Glutamatergic neuron (in vitro differentiated cells): Measurements from ENCODE around the gene MYBPH. TPM values are rescaled to one million over a fixed set of nuclear protein-coding genes. Genes with fewer than 3 reads are reported as not detected.

Experiments
- DNase-seq: peaks from one replicate; pipeline ENCODE4 v3.0.0; 2022
- H3K27ac Mint-ChIP-seq: one replicate; pipeline ENCODE4 v1.8.0; 2020; ENCODE audit warnings: mild to moderate bottlenecking, mixed read lengths, inconsistent platforms; ENCODE audit not compliant: unreplicated experiment
- H3K27me3 Mint-ChIP-seq: one replicate; pipeline ENCODE4 v1.8.0; 2020; ENCODE audit warnings: mild to moderate bottlenecking, moderate library complexity, mixed read lengths, inconsistent platforms; ENCODE audit not compliant: unreplicated experiment
- H3K36me3 Mint-ChIP-seq: one replicate; pipeline ENCODE4 v1.8.0; 2020; ENCODE audit warnings: mild to moderate bottlenecking, mixed read lengths, inconsistent platforms; ENCODE audit not compliant: unreplicated experiment
- H3K4me1 Mint-ChIP-seq: one replicate; pipeline ENCODE4 v1.8.0; 2020; ENCODE audit warnings: mild to moderate bottlenecking, low read depth, mixed read lengths, inconsistent platforms; ENCODE audit not compliant: unreplicated experiment
- H3K4me3 Mint-ChIP-seq: one replicate; pipeline ENCODE4 v1.8.0; 2020; ENCODE audit warnings: mild to moderate bottlenecking, mixed read lengths, inconsistent platforms; ENCODE audit not compliant: unreplicated experiment
- H3K9me3 Mint-ChIP-seq: one replicate; pipeline ENCODE4 v1.8.0; 2020; ENCODE audit warnings: mild to moderate bottlenecking, moderate library complexity, mixed read lengths, inconsistent platforms; ENCODE audit not compliant: unreplicated experiment
- total RNA-seq: library from RNA; stranded (reverse); fragmentation: NEBNext Ultra II Directional; extraction: Animal tissue kit (Norgen Biotek cat#: 25700); gene quantifications from one replicate; pipeline ENCODE4 v1.2.1, GENCODE V29; 2021; ENCODE audit not compliant: unreplicated experiment
- TF ChIP-seq, protein P1 (sequence below): fragments of 200-600 bp; sonication (generic); IDR thresholded peaks from one replicate; pipeline ENCODE4 v1.5.0; 2021; ENCODE audit not compliant: partially characterized antibody, unreplicated experiment

The MYBPH gene
- total RNA-seq, 1 donor from 2014 or later, result not detected

DNA sequence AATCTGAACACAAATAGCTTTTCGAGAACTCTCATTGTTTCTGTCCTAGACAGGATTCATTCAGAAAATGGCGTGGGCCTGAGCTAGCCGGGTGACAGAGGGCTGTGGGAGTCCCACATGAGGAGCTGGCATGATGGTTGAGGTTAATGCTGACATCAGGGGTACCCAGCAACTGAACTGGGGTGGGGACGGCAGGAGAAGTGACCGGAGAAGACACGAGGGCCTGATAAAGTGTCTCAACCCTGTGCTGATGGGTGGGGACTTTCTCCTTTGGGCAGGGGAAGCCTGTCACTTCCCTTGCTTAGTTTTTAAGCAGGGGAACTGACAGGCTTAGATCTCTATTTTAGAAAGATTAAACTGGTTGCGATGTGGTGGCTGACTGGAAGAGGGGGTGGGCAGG, 39.2 kb upstream of the MYBPH start:
- no peak for DNase-seq
- no peaks in the 10 kb centered on the region for H3K36me3 Mint-ChIP-seq
- no peak overlapping the region for H3K27ac Mint-ChIP-seq
- peaks cover 17% of the 10 kb centered on the region for H3K4me1 Mint-ChIP-seq
- H3K9me3 Mint-ChIP-seq, result peaks cover 4% of the 10 kb centered on the region
- peaks cover 5% of the 10 kb centered on the region for H3K27me3 Mint-ChIP-seq
- TF ChIP-seq, protein P1, sequence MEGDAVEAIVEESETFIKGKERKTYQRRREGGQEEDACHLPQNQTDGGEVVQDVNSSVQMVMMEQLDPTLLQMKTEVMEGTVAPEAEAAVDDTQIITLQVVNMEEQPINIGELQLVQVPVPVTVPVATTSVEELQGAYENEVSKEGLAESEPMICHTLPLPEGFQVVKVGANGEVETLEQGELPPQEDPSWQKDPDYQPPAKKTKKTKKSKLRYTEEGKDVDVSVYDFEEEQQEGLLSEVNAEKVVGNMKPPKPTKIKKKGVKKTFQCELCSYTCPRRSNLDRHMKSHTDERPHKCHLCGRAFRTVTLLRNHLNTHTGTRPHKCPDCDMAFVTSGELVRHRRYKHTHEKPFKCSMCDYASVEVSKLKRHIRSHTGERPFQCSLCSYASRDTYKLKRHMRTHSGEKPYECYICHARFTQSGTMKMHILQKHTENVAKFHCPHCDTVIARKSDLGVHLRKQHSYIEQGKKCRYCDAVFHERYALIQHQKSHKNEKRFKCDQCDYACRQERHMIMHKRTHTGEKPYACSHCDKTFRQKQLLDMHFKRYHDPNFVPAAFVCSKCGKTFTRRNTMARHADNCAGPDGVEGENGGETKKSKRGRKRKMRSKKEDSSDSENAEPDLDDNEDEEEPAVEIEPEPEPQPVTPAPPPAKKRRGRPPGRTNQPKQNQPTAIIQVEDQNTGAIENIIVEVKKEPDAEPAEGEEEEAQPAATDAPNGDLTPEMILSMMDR, result no peak
- no peak overlapping the region for H3K4me3 Mint-ChIP-seq

DNA sequence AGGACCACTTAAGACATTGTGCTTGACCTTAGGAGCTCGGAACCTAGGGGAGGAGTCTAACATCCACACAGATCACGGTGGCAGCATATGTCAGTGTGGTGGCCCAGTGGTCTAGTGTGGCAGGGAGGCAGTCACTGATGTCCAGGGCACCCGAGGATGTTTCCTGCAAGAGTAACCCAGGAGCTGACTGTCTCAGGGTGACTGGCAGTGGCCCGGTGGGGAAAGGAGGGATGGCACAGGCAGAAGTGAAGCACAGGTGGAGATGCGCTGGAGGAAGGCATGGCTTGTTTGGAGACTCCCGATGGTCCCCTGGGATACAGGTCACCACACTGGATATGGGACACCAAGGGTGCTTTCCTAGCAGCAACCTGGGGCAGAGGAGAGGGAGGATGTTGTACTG, 37.5 kb upstream of the MYBPH start:
- TF ChIP-seq, protein P1, result no peak
- Mint-ChIP-seq H3K9me3 (peaks cover 7% of the 10 kb centered on the region), H3K27ac (peak overlapping the region; percentile 4), H3K4me1 (peaks cover 20% of the 10 kb centered on the region), H3K4me3 (no peak overlapping the region), H3K27me3 (peaks cover 4% of the 10 kb centered on the region), H3K36me3 (no peaks in the 10 kb centered on the region)
- no peak for DNase-seq

DNA sequence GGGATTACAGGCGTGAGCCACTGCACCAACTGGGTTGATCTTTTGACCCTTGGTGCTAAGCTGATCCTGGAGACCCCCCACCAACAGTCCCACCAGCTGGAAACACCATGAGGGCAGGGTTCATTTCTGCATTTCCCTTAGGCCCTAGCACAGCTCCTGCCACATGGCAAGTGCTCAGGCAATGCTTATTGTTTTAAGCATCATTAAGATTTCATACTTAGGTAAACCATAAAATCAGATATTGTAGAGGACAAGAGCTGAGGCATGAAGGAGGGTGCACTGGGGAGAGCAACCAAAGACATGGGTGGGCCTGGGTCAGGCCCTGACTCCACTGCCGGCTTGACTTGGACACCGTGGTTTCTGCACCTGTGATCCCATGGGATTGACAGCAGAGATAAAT, 36.2 kb upstream of the MYBPH start:
- Mint-ChIP-seq H3K27me3 (peaks cover 6% of the 10 kb centered on the region), H3K27ac (no peak overlapping the region), H3K9me3 (peaks cover 14% of the 10 kb centered on the region), H3K4me1 (peaks cover 28% of the 10 kb centered on the region), H3K36me3 (no peaks in the 10 kb centered on the region), H3K4me3 (no peak overlapping the region)
- DNase-seq, result no peak
- TF ChIP-seq, protein P1, result no peak

DNA sequence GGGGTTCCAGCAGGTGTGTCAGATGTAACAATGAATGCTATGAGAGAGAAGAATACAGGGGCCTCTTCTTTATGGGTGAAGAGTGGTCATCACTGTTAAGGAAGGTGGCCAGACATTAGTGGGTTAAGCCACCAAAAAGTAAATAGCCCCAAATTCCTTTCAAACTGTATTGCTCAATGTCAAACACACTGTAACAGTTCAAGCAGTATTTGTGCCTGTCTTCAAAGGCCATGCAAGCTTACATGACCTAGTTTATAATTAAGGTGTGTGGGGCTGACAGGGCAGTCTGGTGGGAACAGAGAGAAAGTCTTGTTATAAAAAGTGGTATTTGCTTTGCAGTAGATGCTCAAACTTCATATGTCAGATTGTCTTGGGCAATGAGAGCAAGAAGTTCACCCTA, 35.4 kb upstream of the MYBPH start:
- H3K27ac Mint-ChIP-seq, result no peak overlapping the region
- TF ChIP-seq, protein P1, result no peak
- DNase-seq, result no peak
- H3K4me1 Mint-ChIP-seq, result peaks cover 23% of the 10 kb centered on the region
- H3K27me3 Mint-ChIP-seq, result peaks cover 6% of the 10 kb centered on the region
- no peak overlapping the region for H3K4me3 Mint-ChIP-seq
- no peaks in the 10 kb centered on the region for H3K36me3 Mint-ChIP-seq
- H3K9me3 Mint-ChIP-seq, result peaks cover 14% of the 10 kb centered on the region

DNA sequence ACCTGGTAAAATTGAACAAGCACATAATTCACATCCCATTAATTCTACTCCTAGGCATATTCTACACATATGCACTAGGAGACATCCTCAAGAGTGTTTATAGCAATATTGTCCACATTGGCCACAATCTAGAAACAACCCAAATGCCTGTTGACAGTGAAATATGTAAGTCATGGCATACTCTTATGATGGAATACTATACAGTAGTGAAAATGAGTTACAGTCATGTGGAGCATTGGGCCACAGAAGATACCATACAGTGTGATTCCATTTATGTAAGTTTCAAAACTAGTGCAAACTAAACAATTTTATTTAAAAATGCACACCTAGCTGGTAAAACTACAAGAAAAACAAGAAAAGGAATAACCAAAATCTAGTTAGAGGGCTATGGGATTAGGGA, 34.7 kb upstream of the MYBPH start:
- Mint-ChIP-seq H3K36me3 (no peaks in the 10 kb centered on the region), H3K27me3 (peaks cover 6% of the 10 kb centered on the region)

More for the DNA sequence above, 34.7 kb upstream of the MYBPH start:
- TF ChIP-seq, protein P1, result no peak
- H3K4me1 Mint-ChIP-seq, result peaks cover 20% of the 10 kb centered on the region
- H3K9me3 Mint-ChIP-seq, result peaks cover 14% of the 10 kb centered on the region
- no peak for DNase-seq
- H3K4me3 Mint-ChIP-seq, result no peak overlapping the region
- no peak overlapping the region for H3K27ac Mint-ChIP-seq
